ENCODE data around the gene ZMAT2.

- TF ChIP-seq EZH2 (IDR thresholded peaks at IDR 0.05) = no peak
- no peak for TF ChIP-seq CTCF (IDR thresholded peaks at IDR 0.05 in 2 of 3, conservative IDR thresholded peaks at IDR 0.05 in 1 of 3; ENCODE audit: borderline replicate concordance in 1 of 3, insufficient read depth in 1 of 3, low read depth in 2 of 3, low read length in 2 of 3)
- no peak for TF ChIP-seq SIN3A (IDR thresholded peaks at IDR 0.05; ENCODE audit: low read depth)
- TF ChIP-seq POLR2AphosphoS5 (IDR thresholded peaks at IDR 0.05; ENCODE audit: low read depth, low read length) = no peak
- no peak for TF ChIP-seq CEBPB (IDR thresholded peaks at IDR 0.05; ENCODE audit: low read depth)
- no peak for TF ChIP-seq SP1 (IDR thresholded peaks at IDR 0.05; ENCODE audit: low read depth)
- TF ChIP-seq JUND (IDR thresholded peaks at IDR 0.05) = no peak
- no peak for TF ChIP-seq POLR2A (IDR thresholded peaks at IDR 0.05; ENCODE audit: borderline replicate concordance, extremely low read depth, insufficient read depth, insufficient read length)
- TF ChIP-seq REST (IDR thresholded peaks at IDR 0.05; ENCODE audit: low read depth) = no peak
- TF ChIP-seq YY1 (IDR thresholded peaks at IDR 0.05; ENCODE audit: extremely low read depth, insufficient replicate concordance, low read depth, low read length) = no peak
- no peak for TF ChIP-seq ATF3 (IDR thresholded peaks at IDR 0.05)
- TF ChIP-seq EZH2phosphoT487 (IDR thresholded peaks at IDR 0.05; ENCODE audit: borderline replicate concordance) = no peak
- no peak for TF ChIP-seq TCF7L2 (IDR thresholded peaks at IDR 0.05; ENCODE audit: borderline replicate concordance, extremely low read depth, insufficient read depth, insufficient read length)
Observed at GRCh38 chr5:140741967-140742366, 41.7 kb downstream of the ZMAT2 start.
